Left ventricle myocardium inferior (tissue), 1 donor: Measurements from ENCODE around the gene RIN3. TPM values are rescaled to one million over a fixed set of nuclear protein-coding genes. Genes with fewer than 3 reads are reported as not detected.

ENCODE experiments used
- DNase-seq: peaks from one replicate; pipeline ENCODE4 v3.0.0-alpha.2; 2020
- H3K27ac ChIP-seq: fragments of 200-600 bp; replicated peaks from 2 replicates; pipeline ENCODE4 v1.8.0; 2021
- H3K27me3 ChIP-seq: fragments of 200-600 bp; 2 replicates; pipeline ENCODE4 v1.8.0; 2021; ENCODE audit warnings: low read depth
- H3K36me3 ChIP-seq: fragments of 200-600 bp; 2 replicates; pipeline ENCODE4 v1.8.0; 2021
- H3K4me1 ChIP-seq: fragments of 200-600 bp; 2 replicates; pipeline ENCODE4 v1.8.0; 2021
- H3K4me3 ChIP-seq: fragments of 200-600 bp; 2 replicates; pipeline ENCODE4 v1.8.0; 2021; ENCODE audit warnings: mild to moderate bottlenecking, moderate library complexity
- H3K9me3 ChIP-seq: fragments of 200-600 bp; replicated peaks from 2 replicates; pipeline ENCODE4 v1.8.0; 2021
- CTCF ChIP-seq: fragments of 200-600 bp; IDR thresholded peaks from 2 replicates; pipeline ENCODE4 v1.8.0; 2021; ENCODE audit warnings: antibody characterized with exemption, mild to moderate bottlenecking, borderline replicate concordance
- intact Hi-C: fragments of 100-400 bp; cut with micrococcal nuclease; formaldehyde crosslinking; loops from one replicate; pipeline ENCODE4 v1.11.0; 2022
- total RNA-seq: library from RNA; stranded (reverse); fragmentation: NEBNext Ultra II Directional; extraction: Animal tissue kit (Norgen Biotek cat#: 25700); gene quantifications from one replicate; pipeline ENCODE4 v1.2.1, GENCODE V29; 2021
- donor health status: DM: no; HTN: yes; CAD: no; lungs with severe emphysema.

The RIN3 gene
- total RNA-seq, 1 donor from 2014 or later = 13.8 TPM

GRCh38 chr14:92590941-92591340 is 77.4 kb downstream of the RIN3 start:
- TF ChIP-seq CTCF = no peak
- Histone ChIP-seq H3K27ac (no peak overlapping the region), H3K4me3 (no peak overlapping the region), H3K36me3 (no peaks in the 10 kb centered on the region), H3K27me3 (no peaks in the 10 kb centered on the region), H3K9me3 (peaks cover 9% of the 10 kb centered on the region), H3K4me1 (peaks cover 30% of the 10 kb centered on the region)
- DNase-seq = no peak
- intact Hi-C loops = no loop called here

- no peak for DNase-seq
- Histone ChIP-seq H3K36me3 (no peaks in the 10 kb centered on the region), H3K27ac (no peak overlapping the region), H3K4me1 (peaks cover 26% of the 10 kb centered on the region), H3K9me3 (peaks cover 9% of the 10 kb centered on the region), H3K27me3 (no peaks in the 10 kb centered on the region), H3K4me3 (no peak overlapping the region)
- intact Hi-C loops = no loop called here
- no peak for TF ChIP-seq CTCF
Observed at GRCh38 chr14:92591346-92591745, 77.8 kb downstream of the RIN3 start.

- intact Hi-C loops = no loop called here
- H3K36me3 ChIP-seq = no peaks in the 10 kb centered on the region
- H3K9me3 ChIP-seq = peaks cover 18% of the 10 kb centered on the region
- peaks cover 1% of the 10 kb centered on the region for H3K4me1 ChIP-seq
- TF ChIP-seq CTCF = no peak
- DNase-seq = no peak
- no peaks in the 10 kb centered on the region for H3K27me3 ChIP-seq
- H3K4me3 ChIP-seq = no peak overlapping the region
- H3K27ac ChIP-seq = no peak overlapping the region
Observed at GRCh38 chr14:92595267-92595666, 81.7 kb downstream of the RIN3 start.

- intact Hi-C loops = no loop called here
- Histone ChIP-seq H3K27ac (no peak overlapping the region), H3K27me3 (no peaks in the 10 kb centered on the region), H3K9me3 (peaks cover 18% of the 10 kb centered on the region), H3K4me3 (no peak overlapping the region), H3K36me3 (no peaks in the 10 kb centered on the region), H3K4me1 (peaks cover 12% of the 10 kb centered on the region)
- no peak for DNase-seq
- no peak for TF ChIP-seq CTCF
Observed at GRCh38 chr14:92596331-92596907, 82.8 kb downstream of the RIN3 start.

GRCh38 chr14:92597906-92598905 is 84.6 kb downstream of the RIN3 start:
- Histone ChIP-seq H3K9me3 (peaks cover 18% of the 10 kb centered on the region), H3K36me3 (no peaks in the 10 kb centered on the region), H3K4me1 (peaks cover 30% of the 10 kb centered on the region), H3K27ac (no peak overlapping the region), H3K4me3 (no peak overlapping the region), H3K27me3 (no peaks in the 10 kb centered on the region)
- intact Hi-C loops = no loop called here
- no peak for DNase-seq
- TF ChIP-seq CTCF = no peak
